Caco-2 (cell line): Measurements from ENCODE around the gene RUNX2. TPM values are rescaled to one million over a fixed set of nuclear protein-coding genes. Genes with fewer than 3 reads are reported as not detected.

Source experiments
- BruUV-seq: library from RNA; stranded (reverse); fragments of 400-500 nt; replicated peaks from 2 replicates; lab custom pipeline; 2021; lab: Mats Ljungman, UMichigan
- CTCF ChIA-PET: fragments of 300-600 bp; sonication (Branson Sonifier 250); formaldehyde crosslinking; loops from one replicate; lab custom pipeline; 2022; ENCODE audit warnings: antibody characterized with exemption; lab: Charles Lee
- POLR2A ChIA-PET: fragments of 300-600 bp; sonication (Branson Sonifier 250); formaldehyde crosslinking; loops from one replicate; lab custom pipeline; 2022; ENCODE audit warnings: antibody characterized with exemption; lab: Charles Lee
- DNase-seq, 2 experiments: peaks; one replicate each; pipeline versions ENCODE4 v3.0.0 to v3.0.0-alpha.2; 2020 to 2022
- H3K27me3 ChIP-seq: replicated peaks from 2 replicates; pipeline ENCODE4 v1.6.0; 2011; ENCODE audit warnings: low read length; ENCODE audit not compliant: control insufficient read depth, insufficient read depth
- H3K36me3 ChIP-seq: 2 replicates; pipeline ENCODE4 v1.5.1; 2011; ENCODE audit warnings: low read length; ENCODE audit not compliant: control insufficient read depth, insufficient read depth
- H3K4me1 ChIP-seq: fragments of 250-450 bp; sonication (Bioruptor Pico); 2 replicates; pipeline ENCODE4 v1.5.1; 2020; ENCODE audit warnings: mild to moderate bottlenecking
- H3K4me3 ChIP-seq: 2 replicates; pipeline ENCODE4 v1.5.1; 2011; ENCODE audit warnings: low read depth, mild to moderate bottlenecking, control low read depth, low read length
- H3K9me3 ChIP-seq: fragments of 250-450 bp; sonication (Bioruptor Pico); 2 replicates; pipeline ENCODE4 v1.5.1; 2020; ENCODE audit warnings: mild to moderate bottlenecking, moderate library complexity
- H3K27ac Mint-ChIP-seq: one replicate; pipeline ENCODE4 v1.8.0; 2022; ENCODE audit warnings: mixed read lengths; ENCODE audit not compliant: unreplicated experiment
- H3K27me3 Mint-ChIP-seq: one replicate; pipeline ENCODE4 v1.8.0; 2022; ENCODE audit warnings: mixed read lengths; ENCODE audit not compliant: insufficient read depth, unreplicated experiment
- H3K36me3 Mint-ChIP-seq: one replicate; pipeline ENCODE4 v1.8.0; 2022; ENCODE audit warnings: mild to moderate bottlenecking, mixed read lengths; ENCODE audit not compliant: insufficient read depth, unreplicated experiment
- H3K4me1 Mint-ChIP-seq: one replicate; pipeline ENCODE4 v1.8.0; 2022; ENCODE audit warnings: low read depth, mixed read lengths; ENCODE audit not compliant: unreplicated experiment
- H3K4me3 Mint-ChIP-seq: one replicate; pipeline ENCODE4 v1.8.0; 2022; ENCODE audit warnings: mild to moderate bottlenecking, moderate library complexity, mixed read lengths; ENCODE audit not compliant: unreplicated experiment
- H3K9me3 Mint-ChIP-seq: one replicate; pipeline ENCODE4 v1.8.0; 2022; ENCODE audit warnings: mixed read lengths; ENCODE audit not compliant: unreplicated experiment
- intact Hi-C: fragments of 100-400 bp; cut with micrococcal nuclease; formaldehyde crosslinking; loops from one replicate; pipeline ENCODE4 v1.10.0; 2022; ENCODE audit not compliant: unreplicated experiment
- total RNA-seq: library from RNA; stranded (reverse); gene quantifications from 2 replicates; pipeline ENCODE4 v1.2.3, GENCODE V29; 2022
- TF ChIP-seq, protein P1 (sequence below), 2 experiments: fragments of 200-600 bp in 1 of 2; IDR thresholded peaks; 1 replicate in 1 of 2; 2 replicates in 1 of 2; pipeline versions ENCODE4 v1.5.1 to v1.8.0; 2011 to 2022; ENCODE audit warnings: antibody characterized with exemption in 1 of 2, control low read depth in 1 of 2, inconsistent platforms in 1 of 2, low read depth in 1 of 2, low read length in 1 of 2, mild to moderate bottlenecking in 1 of 2, moderate library complexity in 1 of 2; ENCODE audit not compliant: insufficient read depth in 1 of 2, severe bottlenecking in 1 of 2, unreplicated experiment in 1 of 2

Gene RUNX2
- total RNA-seq, 1 experiment from 2014 or later: not detected

DNA sequence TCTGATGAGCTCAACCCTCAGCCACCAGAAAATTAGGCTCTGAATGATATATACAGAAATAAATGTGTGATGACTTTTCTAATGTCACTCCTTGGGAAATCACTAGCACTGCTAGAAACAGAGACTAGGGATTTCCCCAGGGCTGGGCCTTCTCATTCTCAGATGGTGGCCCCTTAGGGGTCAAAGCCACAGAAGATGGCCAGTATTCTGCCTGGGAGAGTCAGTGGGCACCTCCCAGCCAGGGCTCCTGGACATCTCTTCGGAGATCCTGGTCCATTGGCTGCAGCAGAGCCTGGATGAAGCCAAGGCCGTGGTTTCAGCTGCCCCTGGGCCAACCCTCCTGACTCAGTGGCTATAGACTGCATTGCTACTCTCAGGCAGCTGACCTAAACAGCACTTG lies 326.5 kb downstream of the RUNX2 start:
- H3K36me3 Mint-ChIP-seq: no peaks in the 10 kb centered on the region
- no peaks in the 10 kb centered on the region; the same call in 1 of the 2 replicates for H3K27me3 ChIP-seq
- no peaks in the 10 kb centered on the region for H3K9me3 ChIP-seq
- ChIA-PET POLR2A (no interaction called here), CTCF (no interaction called here)
- H3K36me3 ChIP-seq: no peaks in the 10 kb centered on the region
- H3K27me3 Mint-ChIP-seq: peaks cover 9% of the 10 kb centered on the region
- TF ChIP-seq, protein P1, sequence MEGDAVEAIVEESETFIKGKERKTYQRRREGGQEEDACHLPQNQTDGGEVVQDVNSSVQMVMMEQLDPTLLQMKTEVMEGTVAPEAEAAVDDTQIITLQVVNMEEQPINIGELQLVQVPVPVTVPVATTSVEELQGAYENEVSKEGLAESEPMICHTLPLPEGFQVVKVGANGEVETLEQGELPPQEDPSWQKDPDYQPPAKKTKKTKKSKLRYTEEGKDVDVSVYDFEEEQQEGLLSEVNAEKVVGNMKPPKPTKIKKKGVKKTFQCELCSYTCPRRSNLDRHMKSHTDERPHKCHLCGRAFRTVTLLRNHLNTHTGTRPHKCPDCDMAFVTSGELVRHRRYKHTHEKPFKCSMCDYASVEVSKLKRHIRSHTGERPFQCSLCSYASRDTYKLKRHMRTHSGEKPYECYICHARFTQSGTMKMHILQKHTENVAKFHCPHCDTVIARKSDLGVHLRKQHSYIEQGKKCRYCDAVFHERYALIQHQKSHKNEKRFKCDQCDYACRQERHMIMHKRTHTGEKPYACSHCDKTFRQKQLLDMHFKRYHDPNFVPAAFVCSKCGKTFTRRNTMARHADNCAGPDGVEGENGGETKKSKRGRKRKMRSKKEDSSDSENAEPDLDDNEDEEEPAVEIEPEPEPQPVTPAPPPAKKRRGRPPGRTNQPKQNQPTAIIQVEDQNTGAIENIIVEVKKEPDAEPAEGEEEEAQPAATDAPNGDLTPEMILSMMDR (IDR thresholded peaks at IDR 0.05; ENCODE audit: insufficient read depth in 1 of 2, low read depth in 1 of 2, low read length in 1 of 2, severe bottlenecking in 1 of 2, unreplicated experiment in 1 of 2): no peak
- DNase-seq: no peak
- BruUV-seq: no TSS peak
- intact Hi-C loops: no loop called here
- no peaks in the 10 kb centered on the region for H3K4me1 ChIP-seq
- no peak overlapping the region for H3K27ac Mint-ChIP-seq
- H3K4me1 Mint-ChIP-seq: no peaks in the 10 kb centered on the region
- no peak overlapping the region for H3K4me3 Mint-ChIP-seq
- H3K4me3 ChIP-seq: no peak overlapping the region
- H3K9me3 Mint-ChIP-seq: peaks cover 13% of the 10 kb centered on the region

DNA sequence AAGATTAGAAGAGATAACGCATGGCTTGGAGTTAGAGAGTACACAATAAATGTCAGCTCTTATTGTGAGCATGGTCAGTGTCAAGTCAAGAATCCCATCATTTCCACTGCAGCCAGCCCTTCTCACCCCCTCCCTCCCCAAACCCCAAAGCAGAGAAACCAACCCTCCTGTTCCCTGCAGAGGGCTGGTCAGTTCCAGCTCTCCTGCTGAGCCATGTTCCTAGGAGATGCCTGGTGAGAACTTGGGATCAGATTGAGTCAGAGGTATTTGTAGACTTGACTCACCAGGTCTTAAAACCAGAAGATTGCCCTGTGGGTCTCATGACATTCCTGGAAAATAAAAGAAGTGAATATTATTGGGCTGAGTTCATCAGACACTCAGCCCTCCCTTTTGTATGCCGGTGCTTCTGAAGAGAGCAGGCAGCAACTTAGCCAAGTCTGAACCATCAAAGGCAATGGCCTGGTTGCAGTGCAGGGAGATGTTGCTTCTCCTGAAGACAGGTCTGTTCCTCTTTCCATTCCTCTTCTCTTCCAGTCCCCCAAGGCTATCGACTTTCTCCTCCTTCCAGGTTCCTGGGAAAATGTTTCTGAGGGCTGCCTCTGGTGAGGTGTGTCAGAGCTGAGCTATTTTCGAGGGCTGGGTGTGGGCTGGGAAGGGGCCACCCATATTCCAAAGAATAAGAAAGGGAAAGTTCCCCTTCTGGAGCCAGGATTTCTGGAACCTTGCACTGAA lies 327.8 kb downstream of the RUNX2 start:
- Histone ChIP-seq H3K4me3 (no peak overlapping the region), H3K9me3 (no peaks in the 10 kb centered on the region), H3K27me3 (no peaks in the 10 kb centered on the region; the same call in 1 of the 2 replicates), H3K4me1 (no peaks in the 10 kb centered on the region), H3K36me3 (no peaks in the 10 kb centered on the region)
- Mint-ChIP-seq H3K36me3 (no peaks in the 10 kb centered on the region), H3K27ac (no peak overlapping the region), H3K9me3 (peaks cover 13% of the 10 kb centered on the region), H3K27me3 (peaks cover 9% of the 10 kb centered on the region), H3K4me1 (no peaks in the 10 kb centered on the region), H3K4me3 (no peak overlapping the region)
- CTCF ChIA-PET: no interaction called here
- TF ChIP-seq, protein P1 (IDR thresholded peaks at IDR 0.05; ENCODE audit: insufficient read depth in 1 of 2, low read depth in 1 of 2, low read length in 1 of 2, severe bottlenecking in 1 of 2, unreplicated experiment in 1 of 2): no peak
- no peak for DNase-seq
- intact Hi-C loops: no loop called here
- POLR2A ChIA-PET: no interaction called here
- BruUV-seq: no TSS peak

DNA sequence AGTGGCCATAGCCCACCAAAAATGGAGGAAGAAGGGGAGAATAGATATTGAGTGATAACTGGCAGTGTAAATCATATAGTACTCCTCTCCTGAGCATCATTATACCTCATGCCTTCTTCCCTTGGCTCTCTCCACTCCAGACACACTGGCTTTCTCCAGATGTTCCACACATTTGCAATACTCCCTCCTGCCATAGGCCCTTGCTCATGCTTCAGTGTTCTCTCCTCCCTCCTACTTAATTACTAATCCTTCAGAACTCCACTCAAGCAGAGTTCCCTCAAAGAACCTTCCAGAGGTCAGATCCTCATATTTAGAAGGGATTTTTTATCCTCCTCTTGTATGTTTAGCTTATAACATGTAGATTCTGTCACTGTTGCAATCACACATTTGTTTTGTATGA lies 329.1 kb downstream of the RUNX2 start:
- Histone ChIP-seq H3K4me1 (no peaks in the 10 kb centered on the region), H3K27me3 (no peaks in the 10 kb centered on the region; the same call in 1 of the 2 replicates), H3K9me3 (no peaks in the 10 kb centered on the region), H3K4me3 (no peak overlapping the region), H3K36me3 (no peaks in the 10 kb centered on the region)
- intact Hi-C loops: no loop called here
- POLR2A ChIA-PET: no interaction called here
- no TSS peak for BruUV-seq
- CTCF ChIA-PET: no interaction called here
- peaks cover 9% of the 10 kb centered on the region for H3K27me3 Mint-ChIP-seq
- H3K4me3 Mint-ChIP-seq: no peak overlapping the region
- H3K4me1 Mint-ChIP-seq: no peaks in the 10 kb centered on the region
- TF ChIP-seq, protein P1 (IDR thresholded peaks at IDR 0.05; ENCODE audit: insufficient read depth in 1 of 2, low read depth in 1 of 2, low read length in 1 of 2, severe bottlenecking in 1 of 2, unreplicated experiment in 1 of 2): no peak
- no peak for DNase-seq
- H3K9me3 Mint-ChIP-seq: peaks cover 13% of the 10 kb centered on the region
- H3K36me3 Mint-ChIP-seq: no peaks in the 10 kb centered on the region
- H3K27ac Mint-ChIP-seq: no peak overlapping the region
